Large intestine (tissue), 3 donors: ENCODE data around the gene NCAM1. TPM values are rescaled to one million over a fixed set of nuclear protein-coding genes. Genes with fewer than 3 reads are reported as not detected.

Experiments used
- DNase-seq, 2 donors: peaks; one replicate each; pipeline versions ENCODE4 v3.0.0 to v3.0.0-alpha.2; 2013
- H3K27ac ChIP-seq: one replicate; pipeline ENCODE4 v1.5.1; 2013; ENCODE audit warnings: low read length
- H3K27me3 ChIP-seq: 2 replicates; pipeline ENCODE4 v1.6.1; 2013; ENCODE audit warnings: low read length; ENCODE audit not compliant: control insufficient read depth, insufficient read depth
- H3K36me3 ChIP-seq: 2 replicates; pipeline ENCODE4 v1.6.1; 2013; ENCODE audit warnings: low read length; ENCODE audit not compliant: control insufficient read depth, insufficient read depth
- H3K4me1 ChIP-seq: one replicate; pipeline ENCODE4 v1.6.1; 2013; ENCODE audit warnings: low read length; ENCODE audit not compliant: control insufficient read depth, insufficient read depth
- H3K4me3 ChIP-seq: one replicate; pipeline ENCODE4 v1.5.1; 2013; ENCODE audit warnings: low read length
- H3K9me3 ChIP-seq: one replicate; pipeline ENCODE4 v1.6.1; 2013; ENCODE audit warnings: mild to moderate bottlenecking, low read depth, low read length, moderate library complexity; ENCODE audit not compliant: control insufficient read depth
- WGBS: methylation state at CpG from one replicate; pipeline ENCODE4 v1.1.5; 2013; ENCODE audit warnings: low lambda C conversion rate; ENCODE audit not compliant: insufficient coverage; 5-methylcytosine and 5-hydroxymethylcytosine counted together
- polyA plus RNA-seq: library from polyadenylated mRNA; unstranded; fragments of 120-200 nt; gene quantifications from one replicate; pipeline ENCODE4 v1.2.1, GENCODE V29; 2013

The NCAM1 gene
- polyA plus RNA-seq, 1 donor, result 63.0 TPM

GRCh38 chr11:113104691-113105251, 143.6 kb downstream of the NCAM1 start:
- H3K27ac ChIP-seq, result no peak overlapping the region

GRCh38 chr11:113105592-113105991, 144.4 kb downstream of the NCAM1 start:
- Histone ChIP-seq H3K4me3 (no peak overlapping the region), H3K27ac (no peak overlapping the region), H3K36me3 (no peaks in the 10 kb centered on the region), H3K9me3 (no peaks in the 10 kb centered on the region), H3K4me1 (no peaks in the 10 kb centered on the region), H3K27me3 (peaks cover 2% of the 10 kb centered on the region)
- WGBS, result 85% methylated on average over 2 of the region's 2 CpGs
- DNase-seq, result no peak

More at GRCh38 chr11:113104691-113105251, 143.6 kb downstream of the NCAM1 start:
- Histone ChIP-seq H3K4me3 (no peak overlapping the region), H3K9me3 (no peaks in the 10 kb centered on the region), H3K4me1 (no peaks in the 10 kb centered on the region), H3K27me3 (peaks cover 2% of the 10 kb centered on the region), H3K36me3 (no peaks in the 10 kb centered on the region)
- 67% methylated on average over 1 of the region's 4 CpGs for WGBS
- no peak for DNase-seq

GRCh38 chr11:113106507-113106906, 145.3 kb downstream of the NCAM1 start:
- no peaks in the 10 kb centered on the region for H3K36me3 ChIP-seq
- no peaks in the 10 kb centered on the region for H3K9me3 ChIP-seq
- no peak for DNase-seq
- no peaks in the 10 kb centered on the region for H3K4me1 ChIP-seq
- H3K27ac ChIP-seq, result no peak overlapping the region
- peaks cover 2% of the 10 kb centered on the region for H3K27me3 ChIP-seq
- no peak overlapping the region for H3K4me3 ChIP-seq
- no CpG with 5 or more reads among the region's 2 CpGs for WGBS

- WGBS, result no CpG with 5 or more reads among the region's 1 CpG
- Histone ChIP-seq H3K27me3 (no peaks in the 10 kb centered on the region), H3K9me3 (no peaks in the 10 kb centered on the region), H3K4me3 (no peak overlapping the region), H3K4me1 (no peaks in the 10 kb centered on the region), H3K36me3 (no peaks in the 10 kb centered on the region), H3K27ac (no peak overlapping the region)
- DNase-seq, result no peak
Measured at GRCh38 chr11:113110046-113110445, 148.8 kb downstream of the NCAM1 start.

GRCh38 chr11:113111156-113111555, 149.9 kb downstream of the NCAM1 start:
- H3K27me3 ChIP-seq, result no peaks in the 10 kb centered on the region
- no peak for DNase-seq
- H3K27ac ChIP-seq, result no peak overlapping the region
- 100% methylated on average over 2 of the region's 2 CpGs for WGBS
- no peaks in the 10 kb centered on the region for H3K4me1 ChIP-seq
- H3K36me3 ChIP-seq, result no peaks in the 10 kb centered on the region
- H3K4me3 ChIP-seq, result no peak overlapping the region
- H3K9me3 ChIP-seq, result no peaks in the 10 kb centered on the region

- Histone ChIP-seq H3K27ac (no peak overlapping the region), H3K4me3 (no peak overlapping the region), H3K36me3 (no peaks in the 10 kb centered on the region), H3K4me1 (no peaks in the 10 kb centered on the region), H3K9me3 (no peaks in the 10 kb centered on the region), H3K27me3 (no peaks in the 10 kb centered on the region)
- 100% methylated on average over 1 of the region's 3 CpGs for WGBS
- DNase-seq, result no peak
Measured at GRCh38 chr11:113112307-113112706, 151.1 kb downstream of the NCAM1 start.

GRCh38 chr11:113113801-113114704, 152.8 kb downstream of the NCAM1 start:
- H3K36me3 ChIP-seq, result no peaks in the 10 kb centered on the region
- DNase-seq, result peak; percentile 25 to 30
- H3K9me3 ChIP-seq, result no peaks in the 10 kb centered on the region
- H3K27ac ChIP-seq, result no peak overlapping the region
- H3K4me1 ChIP-seq, result no peaks in the 10 kb centered on the region
- no CpG with 5 or more reads among the region's 5 CpGs for WGBS
- no peak overlapping the region for H3K4me3 ChIP-seq
- no peaks in the 10 kb centered on the region for H3K27me3 ChIP-seq

GRCh38 chr11:113114705-113115027, 153.4 kb downstream of the NCAM1 start:
- H3K27ac ChIP-seq, result no peak overlapping the region

GRCh38 chr11:113118104-113118503, 156.9 kb downstream of the NCAM1 start:
- H3K4me3 ChIP-seq, result no peak overlapping the region
- DNase-seq, result no peak
- no peak overlapping the region for H3K27ac ChIP-seq
- WGBS, result 100% methylated on average over 1 of the region's 1 CpG
- H3K9me3 ChIP-seq, result no peaks in the 10 kb centered on the region
- no peaks in the 10 kb centered on the region for H3K36me3 ChIP-seq
- H3K27me3 ChIP-seq, result no peaks in the 10 kb centered on the region
- H3K4me1 ChIP-seq, result no peaks in the 10 kb centered on the region

More at GRCh38 chr11:113114705-113115027, 153.4 kb downstream of the NCAM1 start:
- no peak for DNase-seq
- no peaks in the 10 kb centered on the region for H3K9me3 ChIP-seq
- 67% methylated on average over 1 of the region's 3 CpGs for WGBS
- H3K27me3 ChIP-seq, result no peaks in the 10 kb centered on the region
- no peaks in the 10 kb centered on the region for H3K36me3 ChIP-seq
- no peak overlapping the region for H3K4me3 ChIP-seq
- H3K4me1 ChIP-seq, result no peaks in the 10 kb centered on the region

GRCh38 chr11:113119074-113119473, 157.9 kb downstream of the NCAM1 start:
- Histone ChIP-seq H3K4me1 (no peaks in the 10 kb centered on the region), H3K4me3 (no peak overlapping the region), H3K27me3 (no peaks in the 10 kb centered on the region), H3K36me3 (no peaks in the 10 kb centered on the region), H3K27ac (no peak overlapping the region), H3K9me3 (no peaks in the 10 kb centered on the region)
- WGBS, result 83% methylated on average over 1 of the region's 3 CpGs
- no peak for DNase-seq
